Measurements from ENCODE around the gene MTG2.

DNA sequence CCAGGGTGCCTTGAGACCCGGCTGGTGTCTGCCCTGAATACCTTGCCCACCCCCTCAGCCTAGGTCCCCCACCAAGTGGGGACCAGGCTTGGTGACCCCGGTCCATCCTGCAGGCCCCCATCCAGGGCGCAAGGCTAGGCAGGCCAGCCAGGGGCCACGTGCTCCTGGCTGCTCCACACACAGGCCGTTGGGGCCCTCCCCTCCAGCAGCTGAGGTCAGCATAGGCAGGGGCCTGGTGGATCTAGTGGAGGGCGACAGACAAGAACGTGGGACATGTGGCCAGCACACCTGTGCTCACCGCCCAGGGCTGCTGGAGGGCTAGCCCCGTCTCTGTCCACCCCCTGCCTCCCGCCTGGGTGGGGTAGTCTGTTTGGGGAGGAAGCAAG lies 44.8 kb downstream of the MTG2 start:
- TF ChIP-seq CTCF (IDR thresholded peaks at IDR 0.05; ENCODE audit: poor library complexity, severe bottlenecking) (no peak), TAF1 (IDR thresholded peaks at IDR 0.05; ENCODE audit: low read depth) (no peak), EZH2 (IDR thresholded peaks at IDR 0.05; ENCODE audit: borderline replicate concordance, insufficient read depth, low read length, poor library complexity, severe bottlenecking) (no peak), MXI1 (conservative IDR thresholded peaks at IDR 0.05; ENCODE audit: poor library complexity, severe bottlenecking) (no peak), RAD21 (conservative IDR thresholded peaks at IDR 0.05) (no peak)

All from neural cell (in vitro differentiated cells).